SH-SY5Y (cell line): Measurements from ENCODE around the gene TTI1.
A peak's percentile ranks its signal among the peaks of the same experiment; 100 is the strongest.

Source experiments
- GATA2 ChIP-seq: IDR thresholded peaks from 2 replicates; pipeline ENCODE4 v1.6.1; 2011; ENCODE audit warnings: mild to moderate bottlenecking, low read depth, low read length
- GATA3 ChIP-seq: IDR thresholded peaks from 2 replicates; pipeline ENCODE4 v1.6.1; 2011; ENCODE audit warnings: low read depth, mild to moderate bottlenecking, low read length, moderate library complexity

GRCh38 chr20:38033330-38034107, at the start of gene TTI1, which contains the start of gene RPRD1B:
- no peak for TF ChIP-seq GATA3
- 0 out of 2 replicates have a peak, but pooled peaks have one; percentile 11 for TF ChIP-seq GATA2
